GM19463 (cell line): ENCODE results near the gene FBXO21.
"Not testable (repeated sequence)": the region's sequence is repeated elsewhere in the genome, so short reads cannot be mapped to it uniquely, and the experiment has no call there.

Experiments
- ATAC-seq: cut with Tn5 transposase; IDR thresholded peaks from one replicate; pipeline ENCODE4 v1.9.1; 2021; ENCODE audit warnings: mild to moderate bottlenecking, moderate library complexity; ENCODE audit not compliant: unreplicated experiment

FBXO21 gene

DNA sequence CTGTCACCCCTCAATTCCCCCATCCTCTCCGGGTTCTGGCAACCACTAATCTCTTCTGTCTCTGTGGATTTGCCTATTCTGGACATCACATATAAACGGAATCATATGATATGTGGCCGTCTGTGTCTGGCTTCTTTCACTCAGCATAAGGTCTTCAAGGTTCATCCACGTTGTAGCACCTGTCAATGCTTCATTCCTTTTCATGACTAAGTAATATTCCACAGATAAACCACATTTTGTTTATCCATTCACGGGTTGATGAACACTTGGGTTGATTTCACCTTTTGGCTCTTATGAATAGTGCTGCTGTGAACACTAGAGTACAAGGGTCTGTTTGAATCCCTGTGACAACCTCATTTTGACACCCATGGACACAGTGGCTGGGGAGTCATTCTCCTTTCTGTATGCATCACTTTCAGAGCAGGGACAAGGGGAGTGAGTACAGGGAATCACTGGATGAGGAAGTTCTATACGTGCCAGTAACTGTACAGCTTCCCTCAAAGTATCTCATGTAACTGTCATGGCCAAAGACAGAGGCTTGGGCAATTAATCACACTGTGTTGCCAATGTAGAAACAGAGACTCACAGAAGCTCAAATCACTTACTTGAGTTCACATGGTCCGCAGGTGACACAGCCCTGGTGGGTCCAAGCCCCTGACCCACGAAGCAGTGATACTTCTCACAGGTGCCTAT lies 80.2 kb downstream of the FBXO21 start:
- no peak for ATAC-seq

DNA sequence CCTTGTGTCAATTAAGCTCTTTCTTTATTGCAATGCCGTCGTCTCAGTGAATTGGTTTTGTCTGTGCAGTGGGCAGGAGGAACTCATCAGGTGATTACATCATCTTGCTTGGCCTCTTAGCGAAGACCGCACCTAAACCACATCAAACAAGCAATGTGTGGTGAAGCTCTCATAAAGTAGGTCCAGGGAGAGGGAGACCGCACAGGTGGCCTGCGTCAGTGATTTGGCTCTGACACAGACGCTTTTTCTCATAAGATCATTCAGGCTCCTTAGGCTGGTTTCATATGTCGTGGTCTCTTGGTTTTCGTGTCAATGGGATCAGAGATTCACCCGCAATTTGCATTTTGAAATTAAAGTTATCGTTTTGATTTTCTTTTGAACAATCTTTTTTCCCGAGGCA lies 84.4 kb downstream of the FBXO21 start:
- no peak for ATAC-seq

DNA sequence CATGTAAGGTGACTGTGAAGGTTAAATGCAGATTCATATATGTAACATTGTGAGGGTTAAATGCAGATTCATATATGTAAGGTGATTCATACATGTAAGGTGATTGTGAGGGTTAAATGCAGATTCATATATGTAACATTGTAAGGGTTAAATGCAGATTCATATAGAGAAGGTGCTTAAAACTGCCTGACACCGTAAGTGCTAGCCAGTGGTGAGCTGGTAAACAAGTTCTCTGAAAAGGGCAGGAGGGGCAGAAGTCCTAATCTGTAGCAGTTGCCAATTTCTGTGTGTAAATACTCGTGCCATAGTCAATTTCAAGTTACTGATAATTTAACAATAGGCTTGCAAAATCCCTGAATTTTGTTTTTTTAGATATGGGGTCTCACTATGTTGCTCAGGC lies 86.3 kb downstream of the FBXO21 start:
- ATAC-seq = not testable (repeated sequence)

DNA sequence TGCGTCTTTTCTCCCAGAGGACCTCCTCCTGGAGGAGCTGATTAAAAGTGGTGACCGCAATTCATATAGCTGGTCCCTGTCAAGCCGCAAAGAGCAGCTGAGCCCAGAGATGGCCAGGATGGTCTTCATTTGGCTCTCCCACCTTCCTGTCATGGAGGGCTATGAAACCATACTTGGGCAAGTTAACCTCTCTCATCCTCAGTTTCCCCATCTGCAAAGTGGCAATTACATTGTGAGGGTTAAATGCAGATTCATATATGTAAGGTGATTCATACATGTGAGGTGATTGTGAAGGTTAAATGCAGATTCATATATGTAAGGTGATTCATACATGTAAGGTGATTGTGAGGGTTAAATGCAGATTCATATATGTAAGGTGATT lies 87.5 kb downstream of the FBXO21 start:
- no peak for ATAC-seq

DNA sequence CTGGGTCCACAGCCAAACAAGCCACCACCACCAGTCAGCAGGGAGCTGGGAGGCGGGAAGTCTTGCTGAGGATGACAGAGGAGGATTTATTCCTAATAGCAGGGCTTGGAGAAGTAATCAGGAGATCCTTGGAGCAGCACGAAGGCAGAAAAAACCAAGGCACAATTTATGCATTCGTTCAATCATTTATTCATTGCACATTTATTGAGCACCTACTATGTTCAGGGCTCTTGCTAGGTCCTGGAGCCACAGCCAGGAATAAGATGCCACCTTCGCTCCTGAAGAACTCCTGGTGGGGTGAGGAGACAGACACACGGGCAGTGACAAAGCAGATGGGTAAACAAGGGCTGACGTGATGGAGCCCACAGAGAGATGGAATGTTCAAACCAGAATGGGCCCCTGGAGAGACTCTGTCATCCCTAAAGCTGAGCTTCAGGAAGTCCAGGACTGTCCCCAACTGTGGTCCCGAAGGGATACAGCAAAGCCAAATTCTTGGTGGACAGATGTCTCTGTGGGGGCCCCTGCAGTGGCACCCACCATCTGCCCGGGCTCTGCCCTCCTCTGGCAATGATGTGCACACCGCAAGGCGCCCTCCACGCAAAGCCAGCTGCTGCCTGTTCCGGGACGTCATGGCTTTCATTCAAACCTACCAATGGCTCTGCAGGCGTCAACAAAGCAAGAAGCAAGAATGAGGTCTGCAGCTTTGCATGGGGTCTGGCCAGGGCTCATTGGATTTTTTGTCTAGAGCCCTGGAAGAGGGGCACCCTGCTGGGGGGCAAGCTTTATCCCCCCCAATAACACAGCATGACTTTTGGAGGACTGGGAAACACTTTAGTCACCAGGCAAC lies 88.1 kb downstream of the FBXO21 start:
- no peak for ATAC-seq

DNA sequence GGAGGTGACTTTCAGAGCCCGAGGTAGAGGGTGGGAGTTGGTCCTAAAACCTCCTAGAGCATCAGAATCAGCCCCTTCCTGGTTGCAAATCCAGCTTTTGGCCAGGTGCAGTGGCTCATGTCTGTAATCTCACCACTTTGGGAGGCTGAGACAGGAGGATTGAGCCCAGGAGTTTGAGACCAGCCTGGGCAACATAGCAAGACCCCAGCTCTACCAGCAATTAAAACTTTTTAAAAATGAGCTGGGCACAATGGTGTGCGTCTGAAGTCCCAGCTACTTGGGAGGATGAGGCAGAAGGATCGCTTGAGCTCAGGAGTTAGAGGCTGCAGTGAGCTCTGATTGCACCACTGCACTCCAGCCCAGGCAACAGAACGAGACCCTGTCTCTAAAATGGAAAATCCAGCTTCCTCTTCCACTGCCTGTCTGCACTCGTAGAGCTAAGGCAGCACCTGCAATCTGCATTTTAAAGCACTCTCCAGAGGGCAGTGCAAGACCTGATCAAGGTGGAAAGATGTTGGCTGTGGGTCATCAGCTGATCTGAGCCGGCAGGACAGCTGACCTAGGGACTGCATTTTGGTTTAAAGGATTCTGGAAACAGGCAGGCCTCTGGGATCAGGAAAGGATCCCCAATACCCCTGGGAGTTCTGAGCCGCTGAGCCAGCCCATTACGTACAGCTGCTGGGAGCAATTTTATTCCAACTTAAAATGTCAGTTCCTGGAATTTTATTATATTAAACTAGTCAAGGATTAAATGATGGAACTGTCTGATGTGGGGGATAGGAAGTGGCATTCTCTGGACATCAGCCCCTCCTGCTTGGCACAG lies 89.2 kb downstream of the FBXO21 start:
- ATAC-seq = no peak

DNA sequence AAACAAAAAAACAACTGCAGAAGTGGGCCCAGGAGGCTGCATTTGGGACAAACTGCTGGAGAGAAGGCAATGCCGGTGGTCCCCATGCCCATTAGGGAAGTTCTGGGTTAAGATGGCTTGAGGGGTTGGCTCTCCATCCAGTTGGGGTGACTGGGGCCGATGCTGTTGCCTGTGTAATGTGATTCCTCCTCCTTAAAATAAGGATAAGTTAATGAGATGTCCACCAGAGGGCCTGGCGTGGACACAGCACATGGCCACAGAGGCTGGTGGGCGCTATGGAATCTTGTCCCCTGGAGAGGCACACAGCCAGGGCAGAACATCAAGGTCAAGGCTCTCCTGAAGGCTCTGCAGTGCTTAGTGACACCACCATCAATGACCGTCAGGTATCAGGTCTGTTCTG lies 90.0 kb downstream of the FBXO21 start:
- no peak for ATAC-seq

DNA sequence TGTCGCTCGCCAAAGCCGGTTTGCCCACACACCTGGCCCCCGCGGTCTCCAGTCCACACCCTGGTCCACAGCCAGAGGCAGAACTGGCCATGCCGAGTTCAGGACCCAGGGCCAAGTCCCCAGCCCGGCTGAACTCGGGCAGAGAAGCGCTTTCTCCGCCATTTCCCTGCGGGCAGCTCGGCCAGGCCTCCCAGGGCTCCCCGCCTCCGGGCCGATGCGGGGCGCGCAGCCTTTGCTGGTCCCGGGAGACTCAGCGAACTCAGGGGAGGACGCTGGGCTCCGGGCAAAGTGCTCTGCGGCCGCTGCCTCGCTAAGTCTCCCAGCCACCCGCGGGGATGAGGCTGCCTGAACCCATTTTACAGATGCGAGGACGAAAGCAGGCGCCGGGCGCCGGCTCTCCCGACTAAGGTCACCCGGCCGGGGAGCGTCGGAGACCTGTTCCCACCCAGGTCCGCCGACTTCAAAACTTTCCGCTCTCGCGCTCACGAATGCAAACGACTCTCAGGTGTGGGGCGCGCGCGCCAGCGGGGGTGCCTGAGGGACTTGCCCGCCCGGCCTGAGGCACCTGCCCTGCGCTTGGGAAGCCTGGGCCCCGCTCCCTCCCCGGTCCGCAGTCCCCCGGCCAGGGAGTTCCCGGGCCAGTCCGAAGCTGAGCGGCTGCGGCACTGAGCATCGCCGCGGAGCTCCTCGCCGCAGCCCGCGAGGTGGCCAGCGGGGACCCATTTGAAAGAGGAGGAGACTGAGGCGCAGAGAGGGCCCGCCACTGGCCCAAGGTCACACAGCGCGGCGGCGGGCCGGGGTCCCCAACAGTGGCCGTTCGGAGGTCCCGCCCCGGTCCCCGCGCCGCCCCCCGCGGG lies 91.7 kb downstream of the FBXO21 start:
- ATAC-seq = peak; percentile 32

DNA sequence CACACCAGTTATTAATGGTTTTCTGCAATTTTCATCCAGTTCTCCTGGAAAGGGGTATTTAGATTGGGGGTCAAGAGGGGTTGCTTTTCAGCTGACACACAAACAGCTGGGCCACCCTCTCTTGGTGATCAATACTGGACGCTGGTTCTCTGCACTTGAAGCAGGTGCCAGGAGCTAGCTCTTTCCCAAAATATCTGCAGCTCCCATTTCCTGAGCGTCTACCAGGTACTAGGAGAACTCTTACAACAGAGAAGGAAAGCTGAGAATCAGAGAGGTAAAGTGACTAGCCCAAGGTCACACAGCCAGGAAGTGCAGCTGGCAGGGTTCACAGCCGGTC lies 92.3 kb downstream of the FBXO21 start:
- no peak for ATAC-seq

DNA sequence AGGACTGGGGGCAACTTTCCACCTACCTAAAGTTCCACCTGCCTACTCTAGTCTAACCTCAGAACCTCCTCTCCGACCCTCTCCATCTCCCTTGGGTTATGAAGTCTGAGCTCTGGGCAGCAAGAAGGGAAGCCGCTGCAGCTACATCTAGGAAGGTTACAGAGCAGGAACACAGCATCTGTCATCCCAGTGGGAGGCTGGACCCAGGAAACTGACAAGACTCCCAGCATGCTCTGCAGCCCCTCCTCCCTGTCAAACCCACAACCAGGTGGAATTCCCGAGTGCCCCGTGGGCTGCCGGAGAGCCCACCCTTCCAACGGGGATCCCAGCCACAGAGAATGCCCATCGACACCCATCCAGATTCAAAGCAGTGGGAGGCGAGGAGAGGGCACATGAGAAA lies 93.1 kb downstream of the FBXO21 start:
- no peak for ATAC-seq

DNA sequence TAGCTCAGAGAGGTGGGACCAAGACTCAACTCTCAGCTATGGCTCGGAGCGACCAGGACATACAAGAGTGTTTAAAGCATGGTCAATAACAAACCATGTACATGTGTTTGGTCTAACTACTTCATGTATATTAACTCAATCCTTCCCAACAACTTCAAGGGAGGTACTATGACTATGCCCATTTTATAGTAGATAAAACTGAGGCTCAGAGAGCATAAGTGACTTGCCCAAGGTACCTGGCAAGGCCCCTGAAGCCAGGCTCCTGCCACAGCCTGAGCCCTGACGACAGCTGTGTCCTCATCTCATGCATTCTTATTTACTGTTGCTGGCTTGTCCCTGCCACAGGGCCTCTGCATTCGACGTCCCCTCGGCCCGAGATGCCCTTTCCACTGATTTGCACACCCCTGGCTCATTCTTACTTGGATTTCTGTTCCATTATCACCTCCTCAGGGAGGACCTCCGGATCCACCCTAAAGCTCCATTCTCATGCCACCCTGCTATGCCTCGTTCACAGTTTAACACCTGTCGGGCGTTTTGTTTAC lies 93.7 kb downstream of the FBXO21 start:
- no peak for ATAC-seq

DNA sequence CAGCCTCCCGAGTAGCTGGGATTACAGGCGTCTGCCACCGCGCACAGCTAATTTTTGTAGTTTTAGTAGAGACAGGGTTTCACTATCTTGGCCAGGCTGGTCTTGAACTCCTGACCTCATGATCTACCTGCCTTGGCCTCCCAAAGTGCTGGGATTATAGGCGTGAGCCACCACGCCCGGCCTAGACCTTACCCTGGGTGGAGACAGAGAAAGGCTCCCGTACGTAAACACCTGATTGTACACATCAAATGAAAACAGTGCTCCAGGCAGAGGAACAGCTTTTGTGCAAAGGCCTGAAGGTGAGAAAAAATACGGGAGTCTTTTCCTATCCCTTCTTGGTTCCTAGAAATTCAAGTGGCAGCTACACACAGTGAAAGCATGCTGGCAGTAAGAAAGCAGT lies 95.1 kb downstream of the FBXO21 start:
- not testable (repeated sequence) for ATAC-seq

DNA sequence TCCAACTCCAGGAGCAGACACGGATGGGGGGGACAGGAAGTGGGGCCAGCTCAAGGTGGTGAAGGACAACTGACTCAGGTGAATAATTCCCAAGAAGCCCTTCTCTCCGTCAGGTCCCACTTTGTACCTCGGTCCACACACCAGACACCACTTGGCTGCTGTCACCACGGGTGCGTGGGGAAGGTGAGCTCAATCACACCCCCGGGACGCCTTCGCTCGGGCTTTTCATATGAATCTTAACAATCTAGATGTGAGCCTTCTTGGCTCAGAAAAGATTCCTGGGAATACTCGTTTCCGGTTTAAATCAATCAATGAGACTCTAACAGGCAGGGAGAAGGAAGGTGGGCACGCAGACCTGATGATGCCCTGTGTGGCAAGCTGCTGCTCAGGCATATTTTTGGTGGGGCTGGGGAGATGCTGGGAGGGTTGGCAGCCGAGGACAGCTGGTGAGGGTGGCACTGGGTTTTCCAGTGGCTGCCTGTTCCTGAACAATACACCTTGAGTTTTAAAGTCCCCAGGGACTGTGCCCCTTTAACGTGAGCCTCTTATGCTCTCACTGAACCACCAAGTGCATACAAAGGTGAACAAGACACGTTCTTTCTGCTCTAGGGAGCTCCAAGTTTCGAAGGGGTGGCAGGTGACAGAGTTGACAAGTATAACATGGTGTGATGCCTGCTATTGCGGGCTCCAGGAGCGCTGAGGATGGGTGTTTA lies 96.2 kb downstream of the FBXO21 start:
- ATAC-seq = no peak

DNA sequence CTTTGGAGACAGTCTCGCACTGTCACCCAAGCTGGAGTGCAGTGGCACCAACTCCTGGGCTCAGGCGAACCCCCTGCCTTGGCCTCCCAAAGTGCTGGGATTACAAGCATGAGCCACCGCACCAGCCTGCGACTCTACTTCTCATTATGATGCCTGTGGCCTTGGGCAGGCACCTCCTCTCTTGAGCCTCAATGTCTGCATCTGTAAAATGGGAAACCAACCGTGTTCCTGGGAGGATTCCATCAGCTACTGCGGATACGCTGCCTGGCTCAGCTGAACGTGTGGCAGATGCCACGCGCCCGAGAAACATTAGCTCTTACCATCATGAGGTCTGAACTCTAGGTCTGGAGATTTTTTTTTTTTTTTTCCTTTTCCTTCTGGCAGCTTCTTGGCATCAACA lies 96.8 kb downstream of the FBXO21 start:
- ATAC-seq = no peak

DNA sequence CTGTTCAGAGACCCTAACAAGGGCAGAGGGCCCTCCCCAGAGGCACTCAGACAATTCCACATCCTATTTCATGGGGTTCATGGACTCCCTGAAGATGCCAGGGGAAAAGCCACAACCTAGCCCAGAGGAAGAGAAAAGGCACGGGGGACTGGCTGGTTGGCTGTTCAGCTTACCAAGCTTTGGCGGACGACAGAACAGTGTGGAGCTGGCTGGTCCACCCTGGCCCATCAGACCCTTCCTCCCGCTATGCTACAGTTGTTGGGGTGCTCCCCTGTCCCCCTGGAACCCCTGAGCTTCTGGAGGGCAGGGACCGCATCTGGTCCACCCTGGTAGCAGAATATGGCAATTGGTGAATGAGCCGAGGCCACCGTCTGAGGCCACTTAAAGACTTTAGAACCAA lies 97.4 kb downstream of the FBXO21 start:
- no peak for ATAC-seq

DNA sequence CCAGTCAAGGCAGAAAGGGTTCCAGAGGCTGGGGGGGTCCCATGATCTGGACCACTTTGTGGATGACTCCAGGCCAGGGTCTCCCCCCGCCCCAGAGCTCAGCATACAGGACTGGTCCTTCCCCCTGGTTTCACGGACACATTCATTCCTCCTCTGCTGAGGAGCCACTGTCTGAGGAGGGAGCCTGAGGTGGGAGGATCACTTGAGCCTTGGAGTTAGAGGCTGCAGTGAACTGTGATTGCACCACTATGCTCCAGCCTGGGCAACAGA lies 97.8 kb downstream of the FBXO21 start:
- ATAC-seq = no peak
